ENCODE measurements around the gene OSTN.

- TF ChIP-seq CTCF (conservative IDR thresholded peaks at IDR 0.05; ENCODE audit: low read depth in 2 of 2) (no peak), REST (IDR thresholded peaks at IDR 0.05; ENCODE audit: unreplicated experiment) (no peak), CREB1 (CRISPR knock-in tag; IDR thresholded peaks at IDR 0.05; ENCODE audit: low read depth) (no peak), STAT1 (IDR thresholded peaks at IDR 0.05; ENCODE audit: unreplicated experiment) (no peak), EZH2phosphoT487 (IDR thresholded peaks at IDR 0.05; ENCODE audit: unreplicated experiment) (no peak), EZH2 (IDR thresholded peaks at IDR 0.05; ENCODE audit: low read depth, unreplicated experiment) (no peak), POLR2AphosphoS5 (IDR thresholded peaks at IDR 0.05; ENCODE audit: low read depth) (no peak), ETS1 (IDR thresholded peaks at IDR 0.05) (no peak), JUNB (IDR thresholded peaks at IDR 0.05; ENCODE audit: unreplicated experiment) (no peak), ZNF114 (CRISPR knock-in tag; IDR thresholded peaks at IDR 0.05) (no peak), ZNF331 (CRISPR knock-in tag; IDR thresholded peaks at IDR 0.05; ENCODE audit: low read depth) (no peak), ZNF462 (CRISPR knock-in tag; IDR thresholded peaks at IDR 0.05) (no peak)
Observed at GRCh38 chr3:191227541-191227940, 28.5 kb downstream of the OSTN start.

Data from GM23338 (cell line).